GM19468 (cell line): ENCODE results near the gene YY1.
"Not testable (repeated sequence)": the region's sequence is repeated elsewhere in the genome, so short reads cannot be mapped to it uniquely, and the experiment has no call there.

Experiments used
- ATAC-seq: cut with Tn5 transposase; IDR thresholded peaks from one replicate; pipeline ENCODE4 v1.9.1; 2021; ENCODE audit warnings: mild to moderate bottlenecking, moderate library complexity, moderate number of reproducible peaks; ENCODE audit not compliant: unreplicated experiment; ENCODE audit errors: extremely low read depth

YY1 gene

DNA sequence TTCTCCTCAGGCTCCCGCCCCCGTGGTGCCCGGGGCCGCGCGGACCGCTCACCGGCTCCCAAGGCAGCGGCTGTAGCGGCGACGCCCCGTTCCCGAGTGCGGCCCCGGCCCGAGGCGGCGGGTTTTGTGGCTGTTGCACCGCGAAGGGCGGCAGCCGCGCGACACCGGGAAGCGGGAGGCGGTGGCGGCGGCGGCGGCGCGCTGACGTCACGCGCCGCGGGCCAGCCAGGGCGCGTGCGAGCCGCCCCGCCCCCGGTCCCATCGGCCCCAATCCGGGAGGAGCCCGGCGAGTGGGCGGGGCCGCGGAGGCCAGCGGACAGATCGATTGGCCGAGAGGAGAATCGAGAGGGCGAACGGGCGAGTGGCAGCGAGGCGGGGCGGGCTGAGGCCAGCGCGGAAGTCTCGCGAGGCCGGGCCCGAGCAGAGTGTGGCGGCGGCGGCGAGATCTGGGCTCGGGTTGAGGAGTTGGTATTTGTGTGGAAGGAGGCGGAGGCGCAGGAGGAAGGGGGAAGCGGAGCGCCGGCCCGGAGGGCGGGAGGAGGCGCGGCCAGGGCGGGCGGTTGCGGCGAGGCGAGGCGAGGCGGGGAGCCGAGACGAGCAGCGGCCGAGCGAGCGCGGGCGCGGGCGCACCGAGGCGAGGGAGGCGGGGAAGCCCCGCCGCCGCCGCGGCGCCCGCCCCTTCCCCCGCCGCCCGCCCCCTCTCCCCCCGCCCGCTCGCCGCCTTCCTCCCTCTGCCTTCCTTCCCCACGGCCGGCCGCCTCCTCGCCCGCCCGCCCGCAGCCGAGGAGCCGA lies at the start of gene YY1:
TSS of gene YY1 (plus strand) at position 726 of the 792 bp plus-strand sequence. CDS start 101 bp downstream, outside the sequence.
- peak; percentile 79 for ATAC-seq

DNA sequence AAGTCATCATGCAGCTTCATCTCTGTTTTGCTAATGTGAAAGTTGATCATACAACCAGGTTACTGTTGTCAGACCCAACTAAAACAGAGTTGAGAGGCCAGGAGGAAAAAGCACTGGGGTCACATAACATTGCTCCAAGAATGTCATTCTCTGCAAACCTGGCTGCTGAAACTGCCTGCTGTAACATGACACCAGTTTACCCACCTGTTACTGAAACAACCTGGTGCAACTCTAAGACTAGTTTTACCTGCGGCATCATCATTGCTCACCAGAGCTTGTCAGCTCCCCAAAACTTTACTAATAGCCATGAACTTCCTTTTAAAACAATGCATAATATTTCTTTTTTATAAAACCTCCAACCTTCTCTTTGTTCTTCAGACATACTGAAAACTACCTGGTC lies 48.8 kb upstream of the YY1 start:
- no peak for ATAC-seq

DNA sequence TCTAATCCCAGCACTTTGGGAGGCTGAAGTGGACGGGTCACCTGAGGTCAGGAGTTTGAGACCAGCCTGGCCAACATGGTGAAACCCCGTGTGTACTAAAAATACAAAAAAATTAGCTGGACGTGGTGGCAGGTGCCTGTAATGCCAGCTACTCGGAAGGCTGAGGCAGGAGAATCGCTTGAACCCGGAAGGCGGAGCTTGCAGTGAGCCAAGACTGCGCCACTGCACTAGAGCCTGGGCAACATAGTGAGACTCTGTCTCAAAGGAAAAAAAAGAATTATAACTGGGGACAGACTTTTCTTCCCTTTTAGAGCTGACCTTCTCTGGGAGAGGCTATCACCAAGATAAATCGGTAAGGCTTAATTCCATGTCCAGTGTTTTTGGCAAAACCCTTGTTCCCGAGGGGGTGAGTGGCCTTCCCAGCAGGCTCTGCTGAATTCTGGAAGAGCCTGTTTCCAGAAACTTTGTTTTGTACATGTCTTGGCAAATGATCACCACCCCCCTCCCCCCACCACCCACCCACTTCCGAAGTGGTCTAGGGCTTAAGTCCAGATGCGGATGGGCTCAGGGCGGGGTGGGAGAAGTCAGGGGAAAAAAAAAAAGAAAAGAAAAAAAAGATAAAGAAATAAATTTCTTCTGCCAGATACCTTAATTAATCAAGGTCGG lies 47.2 kb upstream of the YY1 start:
- no peak for ATAC-seq

DNA sequence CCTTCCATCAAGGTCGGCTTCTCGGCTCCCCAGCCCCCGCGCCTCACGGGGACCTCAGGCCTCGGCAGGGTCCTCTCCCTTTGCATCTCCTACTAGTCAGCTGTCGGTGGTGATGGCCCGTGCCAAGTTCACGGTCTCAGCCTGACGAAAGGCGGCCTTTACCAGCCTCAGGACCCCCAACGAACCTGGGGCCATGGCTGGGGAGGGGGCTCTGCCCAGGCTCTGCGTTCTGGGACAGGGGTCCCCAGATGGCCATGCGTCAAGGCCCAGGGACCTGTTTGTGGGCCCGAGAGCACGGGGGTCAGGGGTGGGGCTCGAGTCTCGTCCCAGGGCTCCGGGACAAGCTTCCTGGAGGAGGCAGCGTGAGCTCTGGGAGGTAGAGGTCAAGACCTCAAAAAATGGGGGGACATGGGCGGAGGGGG lies 46.7 kb upstream of the YY1 start:
- ATAC-seq: no peak

DNA sequence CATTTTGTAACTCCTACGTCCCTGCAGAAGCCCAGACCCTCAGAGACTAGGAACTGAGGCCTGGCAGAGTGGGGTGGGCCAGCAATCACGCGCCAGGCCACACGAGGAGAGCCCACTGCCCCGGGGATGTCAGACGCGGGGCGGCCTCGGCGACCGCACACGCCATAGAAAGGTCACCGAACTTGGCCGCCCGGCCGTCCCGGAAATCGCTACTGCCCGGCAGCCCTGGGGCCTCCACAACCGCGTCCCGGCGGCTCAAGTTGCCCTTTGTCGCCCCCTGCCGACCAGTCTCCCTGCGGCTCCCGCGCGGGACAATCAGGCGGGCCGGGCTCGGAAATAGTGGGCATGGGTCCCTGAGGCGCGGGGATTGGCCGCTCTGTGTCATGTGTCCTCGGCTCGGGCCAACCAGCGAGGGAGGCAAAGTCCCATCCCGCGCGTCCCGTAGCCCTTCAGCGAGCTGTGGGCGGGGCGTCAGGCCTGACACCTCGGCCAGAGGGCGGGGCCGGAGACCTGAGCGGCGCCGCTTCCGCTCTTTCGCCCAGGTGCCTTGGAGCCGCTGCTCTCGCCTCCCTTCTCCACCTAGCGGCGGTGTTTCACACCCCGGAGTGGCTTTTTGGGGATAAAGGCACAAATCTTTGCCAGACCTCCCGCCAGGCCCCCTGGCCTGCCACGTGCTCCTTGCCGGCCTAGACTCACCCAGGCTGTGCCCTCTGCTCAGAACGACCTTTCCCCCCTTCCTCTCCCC lies 46.1 kb upstream of the YY1 start:
- ATAC-seq: peak; percentile 98

DNA sequence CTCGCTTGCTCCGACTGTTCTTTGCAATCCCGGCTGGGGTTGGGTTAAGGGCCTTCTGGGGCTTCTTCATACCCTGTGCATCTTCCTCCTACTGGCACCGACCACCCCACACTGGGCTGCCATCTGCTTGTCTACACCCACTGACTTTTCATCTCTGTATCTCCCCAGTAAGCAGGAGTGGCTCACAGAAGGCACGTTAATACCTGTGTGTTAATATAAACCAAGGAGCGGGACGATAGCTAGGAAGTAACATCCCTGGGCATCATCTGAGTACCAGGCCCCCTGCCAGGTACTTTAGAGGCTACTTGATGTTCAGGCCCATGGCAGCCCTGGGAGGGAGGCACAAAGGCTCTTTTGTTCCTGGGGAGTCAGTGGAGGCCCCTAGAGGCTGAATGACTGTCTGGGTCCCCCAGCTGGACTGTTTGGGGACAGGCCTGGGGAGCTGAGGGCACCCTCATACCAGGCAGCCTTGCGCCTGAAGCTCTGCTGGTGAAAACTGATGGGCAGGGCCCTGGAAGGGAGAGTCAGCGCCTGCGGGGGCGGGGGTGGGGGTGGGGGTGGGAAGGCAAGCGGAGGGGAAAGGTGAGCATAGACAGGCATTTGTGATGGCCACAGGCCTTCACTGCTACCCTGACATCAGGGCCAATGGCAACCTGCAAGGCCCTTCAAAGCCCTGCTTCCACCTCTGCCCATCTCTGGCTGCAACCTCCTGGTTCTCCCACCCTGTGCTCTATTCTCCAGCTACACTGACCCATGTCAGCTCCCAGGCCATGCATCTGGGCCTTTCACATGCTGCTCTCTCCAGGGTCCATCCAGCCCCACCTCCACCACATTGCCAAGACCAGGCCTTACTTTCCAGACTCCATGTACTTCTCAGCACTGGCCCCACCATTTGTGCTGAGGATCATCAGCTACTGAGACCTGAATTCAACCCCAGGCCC lies 45.3 kb upstream of the YY1 start:
- ATAC-seq: no peak

DNA sequence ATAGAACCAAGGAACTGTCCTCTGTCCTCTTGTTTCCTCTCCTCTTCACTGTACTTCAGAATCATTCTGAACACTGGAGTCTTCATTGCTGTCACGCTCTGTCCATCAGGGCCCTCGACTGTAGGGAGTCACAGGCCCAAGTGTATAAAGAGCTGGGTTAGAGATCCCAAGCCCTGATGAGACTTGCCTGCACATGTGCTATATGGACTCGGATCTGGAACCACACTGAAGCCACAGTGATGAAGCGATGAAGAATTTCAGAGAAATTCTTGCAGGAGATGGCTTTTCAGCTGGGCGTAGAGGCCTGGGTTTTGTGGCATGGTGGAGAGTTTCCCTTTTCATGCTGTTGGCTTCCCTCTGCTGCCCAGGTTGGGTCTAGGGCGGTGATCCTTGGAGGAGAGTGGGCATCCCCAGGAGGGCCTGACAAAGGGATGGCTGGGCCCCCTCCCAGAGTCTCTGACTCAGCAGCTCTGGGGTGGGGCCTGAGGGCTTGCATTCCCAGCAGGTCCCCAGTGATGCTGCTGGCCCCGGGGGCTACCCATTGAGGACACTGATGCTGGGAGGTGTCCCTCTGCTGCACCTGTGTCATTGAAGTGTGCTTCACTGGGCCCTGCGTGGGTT lies 39.6 kb upstream of the YY1 start:
- ATAC-seq: no peak

DNA sequence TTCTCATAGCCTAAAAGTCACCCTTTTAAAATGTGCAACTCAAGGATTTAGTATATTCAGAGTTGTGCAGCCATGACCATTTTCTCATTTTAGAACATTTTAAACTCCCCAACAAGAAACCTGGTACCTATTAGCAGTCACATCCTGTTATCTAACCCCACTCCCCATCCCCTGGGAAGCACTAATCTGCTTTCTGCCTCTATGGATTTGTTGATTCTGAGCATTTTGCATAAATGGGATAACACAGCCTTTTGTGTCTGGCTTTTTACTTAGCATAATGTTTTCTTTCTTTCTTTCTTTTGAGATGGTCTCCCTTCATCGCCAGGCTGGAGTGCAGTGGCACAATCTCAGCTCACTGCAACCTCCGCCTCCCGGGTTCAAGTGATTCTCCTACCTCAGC lies 38.6 kb upstream of the YY1 start:
- ATAC-seq: no peak

DNA sequence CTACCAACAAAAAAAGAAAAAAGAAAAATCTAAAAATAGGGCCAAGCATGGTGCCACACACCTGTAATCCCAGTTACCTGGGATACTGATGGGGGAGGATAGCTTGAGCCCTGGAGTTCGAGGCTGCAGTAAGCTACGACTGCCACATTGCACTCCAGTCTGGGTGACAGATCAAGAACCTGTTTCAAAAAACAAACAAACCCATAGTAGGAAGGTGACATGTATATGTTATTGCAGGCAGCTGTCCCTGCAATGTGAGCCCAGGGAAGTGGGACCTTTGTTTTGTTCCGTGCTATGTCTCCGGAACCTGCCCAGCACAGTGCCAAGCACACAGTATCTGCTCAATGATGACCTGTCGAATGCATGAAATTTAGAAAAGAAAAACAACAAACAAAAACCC lies 37.2 kb upstream of the YY1 start:
- no peak for ATAC-seq

DNA sequence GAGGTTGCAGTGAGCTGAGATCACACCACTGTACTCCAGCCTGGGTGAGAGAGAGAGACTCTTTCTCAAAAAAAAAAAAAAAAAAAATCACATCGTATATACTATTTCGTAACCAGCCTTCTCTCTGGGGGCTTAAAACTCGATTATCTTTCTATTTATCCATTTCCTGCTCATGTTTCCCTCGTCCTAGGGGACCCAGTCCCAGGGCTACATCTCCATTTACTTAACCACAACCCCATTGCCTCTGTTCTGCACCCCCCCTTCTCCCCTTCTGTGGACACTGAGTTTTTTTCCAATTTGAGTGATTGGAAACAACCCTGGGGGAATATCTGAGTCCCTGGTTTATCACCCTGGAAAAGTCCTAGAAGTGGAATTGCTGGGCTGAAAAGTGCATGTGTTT lies 36.2 kb upstream of the YY1 start:
- no peak for ATAC-seq

DNA sequence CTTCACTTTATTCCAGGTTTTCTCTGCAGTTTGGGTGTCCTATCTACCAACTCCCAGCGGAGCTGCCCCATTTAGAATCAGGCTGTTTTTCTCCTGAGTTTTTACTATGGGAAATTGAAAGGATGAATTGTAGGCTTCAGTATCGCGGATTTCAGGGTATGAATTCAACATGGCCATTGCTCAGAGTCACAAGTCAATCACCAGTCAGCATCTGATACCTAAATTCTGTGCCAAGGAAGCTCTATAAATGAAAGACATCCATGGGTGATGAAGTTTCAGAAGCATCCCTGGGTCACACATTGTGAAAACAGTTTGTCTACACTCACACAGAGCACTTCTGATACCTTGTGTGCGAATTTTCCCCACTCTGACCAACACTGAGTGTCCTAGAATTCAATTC lies 35.8 kb upstream of the YY1 start:
- no peak for ATAC-seq

DNA sequence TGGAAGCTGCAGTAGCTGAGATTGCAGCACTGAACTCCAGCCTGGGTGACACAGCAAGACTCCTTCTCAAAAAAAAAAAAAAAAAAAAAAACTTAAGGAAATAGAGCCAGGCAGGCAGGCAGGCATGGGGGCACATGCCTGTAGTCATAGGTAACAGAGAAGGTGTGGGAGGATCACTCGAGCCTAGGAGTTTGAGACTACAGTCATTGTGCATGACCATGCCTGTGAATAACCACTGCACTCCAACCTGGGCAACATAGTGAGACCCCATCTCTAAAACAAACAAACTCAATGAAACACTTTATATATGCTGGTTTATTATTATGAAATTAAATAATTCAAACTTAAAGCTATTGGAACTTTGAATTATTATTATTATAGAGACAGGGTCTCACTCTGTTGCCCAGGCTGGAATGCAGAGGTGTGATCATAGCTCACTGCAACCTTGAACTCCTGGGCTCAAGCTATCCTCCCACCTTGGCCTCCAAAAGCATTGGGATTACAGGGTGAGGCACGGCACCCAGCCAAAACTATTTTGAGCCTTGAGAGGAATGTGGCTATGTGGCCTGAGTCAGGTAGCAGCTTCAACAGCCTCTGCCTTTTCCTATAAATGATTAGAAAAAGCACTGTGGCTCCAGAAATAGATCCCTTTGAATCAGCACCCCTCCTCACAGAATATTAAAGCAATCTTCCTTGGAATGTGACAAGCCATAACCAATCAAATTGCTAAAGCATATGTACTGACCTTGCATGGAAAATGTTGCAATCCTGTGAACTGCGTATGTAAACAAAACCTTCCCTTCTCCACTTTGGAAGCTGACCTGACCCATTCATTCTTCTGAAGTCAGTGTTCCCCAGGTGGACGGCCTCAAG lies 34.7 kb upstream of the YY1 start:
- no peak for ATAC-seq

DNA sequence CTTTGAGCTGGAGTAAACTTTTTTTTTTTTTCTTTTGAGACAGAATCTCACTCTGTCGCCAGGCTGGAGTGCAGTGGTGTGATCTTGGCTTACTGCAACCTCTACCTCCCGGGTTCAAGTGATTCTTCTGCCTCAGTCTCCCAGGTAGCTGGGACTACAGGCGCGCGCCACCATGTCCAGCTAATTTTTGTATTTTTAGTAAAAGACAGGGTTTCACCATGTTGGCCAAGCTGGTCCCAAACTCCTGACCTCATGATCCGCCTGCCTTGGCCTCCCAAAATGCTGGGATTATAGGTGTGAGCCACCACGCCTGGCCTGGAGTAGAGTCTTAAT lies 34.1 kb upstream of the YY1 start:
- ATAC-seq: not testable (repeated sequence)

DNA sequence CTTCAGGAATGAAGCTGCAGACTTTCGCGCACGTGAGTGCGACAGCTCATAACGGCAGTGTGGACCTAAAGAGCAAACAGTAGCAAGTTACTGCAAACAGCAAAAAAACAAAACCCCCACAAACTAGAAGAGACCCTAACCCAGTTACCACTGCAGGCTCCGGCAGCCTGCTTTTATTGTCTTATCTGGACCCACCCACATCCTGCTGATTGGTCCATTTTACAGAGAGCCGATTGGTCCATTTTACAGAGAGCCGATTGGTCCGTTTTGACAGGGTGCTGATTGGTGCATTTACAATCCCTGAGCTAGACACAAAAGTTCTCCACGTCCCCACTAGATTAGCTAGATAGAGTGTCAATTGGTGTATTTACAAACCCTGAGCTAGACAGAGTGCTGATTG lies 31.4 kb upstream of the YY1 start:
- ATAC-seq: not testable (repeated sequence)

DNA sequence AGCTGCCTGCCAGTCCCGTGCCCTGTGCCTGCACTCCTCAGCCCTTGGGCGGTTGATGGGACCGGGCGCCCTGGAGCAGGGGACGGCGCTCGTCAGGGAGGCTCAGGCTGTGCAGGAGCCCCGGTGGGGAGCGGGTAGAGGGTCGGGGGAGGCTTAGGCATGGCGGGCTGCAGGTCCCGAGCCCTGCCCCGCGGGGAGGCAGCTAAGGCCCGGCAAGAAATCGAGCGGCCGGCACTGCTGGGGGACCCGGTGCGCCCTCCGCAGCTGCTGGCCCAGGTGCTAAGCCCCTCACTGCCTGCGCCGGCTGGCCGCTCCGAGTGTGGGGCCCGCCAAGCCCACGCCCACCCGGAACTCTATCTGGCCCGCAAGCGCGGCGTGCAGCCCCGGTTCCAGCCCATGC lies 30.8 kb upstream of the YY1 start:
- not testable (repeated sequence) for ATAC-seq

DNA sequence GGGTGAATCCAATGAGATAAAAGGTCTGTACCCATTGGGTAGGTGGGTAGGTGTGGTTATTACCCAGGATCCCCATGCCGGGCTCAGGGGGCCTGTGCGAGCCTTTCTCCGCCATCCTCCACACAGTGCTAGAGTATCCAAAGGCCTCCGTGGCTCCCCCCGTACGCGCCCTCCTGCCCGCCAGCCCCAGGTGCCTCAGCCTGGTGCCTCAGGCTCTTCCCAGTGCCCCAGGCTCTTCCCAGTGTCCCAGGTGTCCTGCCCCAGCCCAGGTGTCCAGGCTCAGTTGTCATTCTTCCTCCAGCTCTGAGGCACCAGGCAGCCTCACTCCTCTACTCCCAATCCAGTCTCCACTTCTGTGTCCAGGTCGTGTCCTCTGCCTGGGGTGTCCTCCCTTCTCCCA lies 27.6 kb upstream of the YY1 start:
- ATAC-seq: no peak

DNA sequence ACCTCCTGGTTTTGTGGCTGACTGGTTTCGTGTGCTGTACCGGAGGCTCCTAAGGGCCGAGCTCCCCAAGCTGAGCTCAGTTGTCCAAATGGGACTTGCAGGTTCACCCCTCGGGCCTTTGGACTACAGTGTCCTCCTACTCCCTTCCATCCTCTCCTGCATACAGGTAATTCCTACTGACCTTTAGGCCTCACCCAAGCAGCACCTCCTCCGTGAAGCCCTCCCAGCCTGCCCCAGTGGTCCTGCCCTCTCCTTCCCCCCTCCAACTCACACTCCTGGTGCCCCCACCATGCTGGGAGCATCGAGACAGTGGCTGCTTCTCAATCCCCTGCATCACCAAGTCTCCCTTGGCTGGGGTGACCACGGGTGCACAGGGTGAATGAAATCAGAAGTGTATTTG lies 27.1 kb upstream of the YY1 start:
- no peak for ATAC-seq

DNA sequence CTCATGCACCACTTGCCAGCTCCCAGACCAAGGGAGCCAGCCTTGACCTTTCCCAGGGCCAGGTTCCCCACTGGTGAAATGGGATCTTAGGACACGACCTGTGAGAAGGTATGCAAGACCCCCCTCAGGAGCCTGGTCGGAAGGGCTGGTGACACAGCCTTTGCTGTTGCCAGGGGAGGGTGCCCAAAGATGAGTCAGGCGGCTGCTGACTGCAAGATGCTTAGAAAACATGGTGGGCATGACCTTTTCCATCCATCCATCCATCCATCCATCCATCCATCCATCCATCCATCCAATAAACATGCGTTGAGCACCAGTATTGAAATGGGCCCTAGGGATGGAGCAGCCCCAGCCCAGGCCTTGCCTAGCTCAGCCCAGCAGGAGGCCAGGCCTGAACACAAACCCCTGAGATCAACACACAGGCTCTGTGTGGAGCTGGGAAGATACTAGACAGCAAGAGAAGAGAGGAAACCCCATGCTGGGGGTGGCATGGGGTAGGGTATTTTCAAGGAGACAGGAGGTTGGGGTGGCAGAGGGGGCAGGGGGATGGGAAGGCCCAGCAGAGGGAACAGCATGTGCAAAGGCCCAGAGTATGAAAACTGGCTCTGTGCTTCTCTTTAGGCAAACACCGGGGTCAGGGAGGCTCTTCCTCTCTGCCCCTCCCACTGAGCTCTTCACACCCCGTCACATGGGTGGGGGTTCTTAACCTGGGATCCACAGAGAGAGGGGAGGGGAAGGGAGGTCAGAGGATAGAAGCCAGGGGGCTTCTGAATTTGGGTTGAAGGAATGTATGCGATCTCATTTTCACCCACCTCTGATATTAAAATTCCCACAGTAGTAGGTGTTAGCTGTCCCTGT lies 26.2 kb upstream of the YY1 start:
- ATAC-seq: no peak
